Prostate gland (tissue), 2 donors: ENCODE data around the gene USP32. TPM values are rescaled to one million over a fixed set of nuclear protein-coding genes. Genes with fewer than 3 reads are reported as not detected.
"Not testable (repeated sequence)": the region's sequence is repeated elsewhere in the genome, so short reads cannot be mapped to it uniquely, and the experiment has no call there.

ENCODE experiments used
- DNase-seq: peaks from one replicate; pipeline ENCODE4 v3.0.0-alpha.2; 2019; ENCODE audit warnings: low spot score
- H3K27ac ChIP-seq, 2 donors: fragments of 200-600 bp; sonication (generic); 2 replicates each; pipeline ENCODE4 v1.5.1; 2017 to 2019
- H3K27me3 ChIP-seq: fragments of 200-600 bp; sonication (generic); replicated peaks from 2 replicates; pipeline ENCODE4 v1.5.1; 2019; ENCODE audit not compliant: insufficient read depth
- H3K36me3 ChIP-seq, 2 donors: fragments of 200-600 bp; sonication (generic); 1 replicate in 1 of 2; 2 replicates in 1 of 2; pipeline versions ENCODE4 v1.5.1 to v1.8.1; 2017 to 2019
- H3K4me1 ChIP-seq: fragments of 200-600 bp; sonication (generic); replicated peaks from 2 replicates; pipeline ENCODE4 v1.5.1; 2019
- H3K4me3 ChIP-seq, 2 donors: fragments of 200-600 bp; sonication (generic); 2 replicates each; pipeline ENCODE4 v1.5.1; 2017 to 2019
- H3K9me3 ChIP-seq: fragments of 200-600 bp; sonication (generic); 2 replicates; pipeline ENCODE4 v1.5.1; 2017
- CTCF ChIP-seq, 4 experiments: fragments of 200-600 bp in 2 of 4; fragments of 450-650 bp in 2 of 4; sonication (generic) in 2 of 4; IDR thresholded peaks; 1 replicate in 3 of 4; 2 replicates in 1 of 4; pipeline ENCODE4 v1.5.1; 2016 to 2019; ENCODE audit warnings: antibody characterized with exemption in 4 of 4, mild to moderate bottlenecking in 2 of 4, moderate library complexity in 2 of 4
- POLR2A ChIP-seq: fragments of 450-650 bp; IDR thresholded peaks from one replicate; pipeline ENCODE4 v1.6.1; 2016; ENCODE audit warnings: antibody characterized with exemption, mild to moderate bottlenecking
- POLR2AphosphoS5 ChIP-seq: sonication (generic); formaldehyde crosslinking; IDR thresholded peaks from one replicate; pipeline ENCODE4 v1.6.1; 2017; ENCODE audit warnings: antibody characterized with exemption
- WGBS: methylation state at CpG from one replicate; pipeline ENCODE4 v1.1.5; 2018; 5-methylcytosine and 5-hydroxymethylcytosine counted together
- intact Hi-C: fragments of 100-400 bp; cut with DNase I; formaldehyde crosslinking; loops from one replicate; pipeline ENCODE4 v1.14.2; 2022
- total RNA-seq, 2 donors: library from RNA; depleted of rRNA; stranded (reverse); fragments of >200 nt; gene quantifications; one replicate each; pipeline ENCODE4 v1.1.0, GENCODE V29; 2016

Gene USP32
- total RNA-seq, 2 donors from 2014 or later = 21.8 to 59.3 TPM

GRCh38 chr17:60193482-60193881, 198.5 kb downstream of the USP32 start:
- TF ChIP-seq POLR2A = no peak
- TF ChIP-seq CTCF (IDR thresholded peaks at IDR 0.05) = no peak
- TF ChIP-seq POLR2AphosphoS5 = no peak
- DNase-seq = no peak
- H3K27me3 ChIP-seq = no peaks in the 10 kb centered on the region
- WGBS = 94% methylated on average over 2 of the region's 2 CpGs
- intact Hi-C loops = no loop called here
- no peak overlapping the region for H3K4me3 ChIP-seq
- no peaks in the 10 kb centered on the region for H3K36me3 ChIP-seq
- H3K9me3 ChIP-seq = no peaks in the 10 kb centered on the region
- H3K4me1 ChIP-seq = no peaks in the 10 kb centered on the region
- H3K27ac ChIP-seq = no peak overlapping the region

GRCh38 chr17:60193032-60193431, 198.9 kb downstream of the USP32 start:
- H3K27ac ChIP-seq, H3K9me3 ChIP-seq, H3K4me3 ChIP-seq, DNase-seq, intact Hi-C loops, H3K27me3 ChIP-seq, H3K36me3 ChIP-seq, H3K4me1 ChIP-seq: not testable (repeated sequence)
- WGBS = 100% methylated on average over 3 of the region's 3 CpGs

DNA sequence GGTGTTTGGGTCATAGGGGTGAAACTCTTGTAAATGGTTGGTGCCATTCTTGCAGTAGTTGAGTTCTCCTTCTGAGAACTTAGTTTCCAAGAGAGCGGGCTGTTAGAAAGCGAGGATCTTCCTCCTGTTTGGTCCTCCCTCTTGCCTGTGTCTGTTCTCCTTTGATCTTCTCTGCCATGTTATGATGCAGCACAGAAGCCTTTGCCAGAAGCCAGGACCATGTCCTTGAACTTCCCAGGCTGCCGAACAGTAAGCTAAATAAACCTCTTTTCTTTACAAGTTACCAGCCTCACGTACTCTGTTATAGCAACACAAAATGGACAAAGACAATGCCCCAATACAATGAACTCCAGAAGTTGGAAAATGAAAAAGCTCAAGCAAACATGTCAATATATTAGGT, 201.9 kb downstream of the USP32 start:
- H3K4me1 ChIP-seq, intact Hi-C loops, H3K36me3 ChIP-seq, H3K27me3 ChIP-seq, DNase-seq, H3K27ac ChIP-seq, H3K4me3 ChIP-seq, H3K9me3 ChIP-seq: not testable (repeated sequence)
- WGBS = 92% methylated on average over 4 of the region's 4 CpGs

DNA sequence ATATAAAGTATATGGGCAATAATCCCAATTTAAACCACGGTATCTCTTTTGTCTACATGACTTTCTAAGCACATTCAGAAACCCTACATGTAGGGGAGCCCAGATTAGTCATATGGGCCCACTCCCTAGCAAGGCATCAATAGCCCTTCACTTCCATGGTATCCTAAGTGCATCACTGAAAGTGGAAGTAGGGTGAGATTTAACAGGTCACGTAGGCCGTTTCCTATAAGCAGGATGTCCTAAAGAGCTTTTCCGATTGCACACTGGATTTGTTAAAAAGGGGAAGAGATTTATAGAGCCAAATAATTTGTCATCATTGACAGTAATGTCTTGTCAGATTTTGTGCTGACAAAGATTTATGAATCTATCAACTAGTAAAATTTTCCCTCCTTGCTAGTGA, 203.2 kb downstream of the USP32 start:
- intact Hi-C loops = no loop called here
- Histone ChIP-seq H3K36me3 (no peaks in the 10 kb centered on the region), H3K9me3 (no peaks in the 10 kb centered on the region), H3K4me3 (no peak overlapping the region), H3K27me3 (no peaks in the 10 kb centered on the region), H3K27ac (no peak overlapping the region), H3K4me1 (no peaks in the 10 kb centered on the region)
- 92% methylated on average over 4 of the region's 4 CpGs for WGBS
- no peak for DNase-seq
- TF ChIP-seq POLR2AphosphoS5 (no peak), CTCF (IDR thresholded peaks at IDR 0.05) (no peak), POLR2A (no peak)

DNA sequence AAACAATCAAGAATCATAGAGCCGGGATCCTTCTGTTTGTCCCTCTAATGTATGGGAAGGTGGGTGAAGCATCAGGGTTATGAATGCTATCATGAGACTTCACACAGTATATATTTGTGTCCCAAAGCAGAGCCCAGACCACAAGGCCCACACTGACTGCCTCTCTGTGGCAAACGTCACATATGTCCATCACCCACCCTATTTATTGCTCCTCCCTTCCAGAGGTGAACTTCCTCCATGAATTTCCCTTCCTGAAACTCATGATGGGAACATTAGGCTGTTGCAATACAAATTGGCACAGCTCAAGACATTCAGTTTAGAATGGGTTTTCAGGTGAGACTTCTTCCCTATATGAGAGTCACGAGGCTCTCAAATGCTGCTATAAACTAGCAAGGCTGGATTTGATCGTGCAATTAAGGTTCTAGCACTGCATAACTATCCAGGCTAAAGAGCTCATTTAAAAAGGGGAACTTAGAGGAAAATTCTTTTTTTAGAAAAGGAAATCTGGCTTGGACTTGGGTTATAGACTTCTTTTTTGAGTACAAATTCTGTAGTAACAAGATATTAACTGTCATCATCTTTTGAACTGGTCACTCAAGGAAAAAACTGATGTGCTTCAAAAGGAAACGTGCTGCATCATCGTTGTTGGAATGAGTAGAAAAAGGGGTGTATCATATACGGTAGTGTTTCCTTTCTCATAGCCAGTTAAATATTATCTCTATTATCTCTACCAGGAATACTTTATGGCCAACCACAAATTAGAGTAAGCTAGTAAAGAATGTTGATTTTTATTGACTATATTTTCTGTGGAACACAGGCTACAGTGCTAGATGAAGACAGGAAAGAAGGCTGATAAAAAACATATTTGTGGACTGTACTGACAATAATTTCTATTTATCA, 204.8 kb downstream of the USP32 start:
- H3K36me3 ChIP-seq, H3K4me1 ChIP-seq, intact Hi-C loops, DNase-seq, H3K27me3 ChIP-seq, H3K4me3 ChIP-seq, H3K27ac ChIP-seq, H3K9me3 ChIP-seq: not testable (repeated sequence)
- 58% methylated on average over 7 of the region's 7 CpGs for WGBS

GRCh38 chr17:60186372-60186771, 205.6 kb downstream of the USP32 start:
- H3K4me1 ChIP-seq, H3K4me3 ChIP-seq, H3K9me3 ChIP-seq, H3K27me3 ChIP-seq, intact Hi-C loops, H3K27ac ChIP-seq, H3K36me3 ChIP-seq, DNase-seq: not testable (repeated sequence)
- 90% methylated on average over 1 of the region's 1 CpG for whole genome bisulfite sequencing

- H3K9me3 ChIP-seq, H3K36me3 ChIP-seq, H3K4me1 ChIP-seq, DNase-seq, H3K4me3 ChIP-seq, H3K27ac ChIP-seq, intact Hi-C loops, H3K27me3 ChIP-seq: not testable (repeated sequence)
- WGBS = 93% methylated on average over 1 of the region's 1 CpG
Observed at GRCh38 chr17:60180380-60180779, 211.6 kb downstream of the USP32 start.

DNA sequence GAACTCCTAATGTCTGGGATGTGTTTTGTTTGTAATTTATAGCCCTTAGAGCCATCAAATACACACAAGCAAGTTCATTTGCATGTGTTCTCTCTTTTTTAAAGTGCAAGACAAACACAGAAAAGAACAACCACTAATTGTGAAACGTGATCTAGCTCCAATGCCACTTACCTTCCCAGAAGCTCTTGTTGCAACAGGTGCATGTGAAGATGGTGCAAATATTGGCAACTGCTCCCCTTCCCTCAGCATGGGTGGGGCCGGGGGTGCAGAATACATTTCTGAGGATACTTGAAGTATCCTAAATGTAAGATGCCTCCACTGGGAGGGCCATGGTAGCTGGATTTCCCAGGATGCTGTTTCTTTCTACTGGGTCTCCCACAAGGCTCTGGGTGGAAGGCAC, 213.8 kb downstream of the USP32 start:
- DNase-seq, H3K4me3 ChIP-seq, H3K9me3 ChIP-seq, H3K4me1 ChIP-seq, intact Hi-C loops, H3K27ac ChIP-seq, H3K36me3 ChIP-seq, H3K27me3 ChIP-seq: not testable (repeated sequence)
- 62% methylated on average over 2 of the region's 2 CpGs for WGBS

DNA sequence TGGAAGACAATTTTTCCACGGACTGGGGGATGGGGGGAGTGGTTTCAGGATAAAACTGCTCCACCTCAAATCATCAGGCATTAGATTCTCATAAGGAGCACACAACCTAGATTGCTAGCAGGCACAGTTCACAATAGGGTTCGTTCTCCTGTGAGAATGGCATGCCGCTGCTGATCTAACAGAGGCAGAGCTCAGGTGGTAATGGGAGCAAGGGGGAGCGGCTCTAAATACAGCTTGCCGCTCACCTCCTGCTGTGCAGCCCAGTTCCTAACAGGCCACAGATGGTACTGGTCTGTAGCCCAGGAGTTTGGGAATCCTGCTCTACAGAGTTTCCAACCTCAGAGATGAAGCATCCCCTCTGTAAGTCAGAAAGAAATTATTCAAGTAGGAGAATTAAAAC, 215.2 kb downstream of the USP32 start:
- intact Hi-C loops, H3K27ac ChIP-seq, DNase-seq, H3K9me3 ChIP-seq, H3K4me1 ChIP-seq, H3K27me3 ChIP-seq, H3K4me3 ChIP-seq, H3K36me3 ChIP-seq: not testable (repeated sequence)
- WGBS = 88% methylated on average over 5 of the region's 5 CpGs
